OCI-LY1 (cell line): Measurements from ENCODE around the gene CCDC192.

Experiments used
- EZH2 ChIP-seq: fragments of 200-600 bp; sonication (generic), shearing (Covaris generic); IDR thresholded peaks from 2 replicates; pipeline ENCODE4 v1.8.0; 2017; ENCODE audit warnings: borderline replicate concordance, mixed run types, mild to moderate bottlenecking, antibody characterized with exemption, low read length, moderate library complexity, mixed read lengths
- TF ChIP-seq, protein P1 (sequence below): fragments of 200-600 bp; sonication (generic), shearing (Covaris generic); IDR thresholded peaks from 2 replicates; pipeline ENCODE4 v1.5.1; 2017; ENCODE audit warnings: mild to moderate bottlenecking, antibody characterized with exemption, low read length, moderate library complexity, mixed read lengths

DNA sequence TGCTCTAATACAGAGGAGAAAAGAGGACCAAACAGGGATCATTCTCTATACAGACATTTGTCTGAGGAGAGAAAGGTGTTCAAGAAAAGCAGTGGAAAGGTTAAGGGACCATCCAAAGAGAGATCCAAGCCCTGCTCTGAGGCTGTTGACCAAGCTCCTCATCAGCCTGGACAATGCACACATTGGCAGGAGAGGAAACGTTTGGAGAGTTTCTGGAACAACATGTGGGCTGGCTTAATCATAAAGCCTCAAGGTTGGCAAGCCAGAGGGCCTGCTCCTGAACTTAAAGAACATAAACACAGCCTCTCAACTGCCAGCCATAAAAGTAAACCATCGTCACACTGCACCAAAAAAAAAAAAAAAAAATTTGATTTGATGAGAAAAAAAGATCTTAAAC, 196.0 kb downstream of the CCDC192 start:
- no peak for TF ChIP-seq EZH2
- TF ChIP-seq, protein P1, sequence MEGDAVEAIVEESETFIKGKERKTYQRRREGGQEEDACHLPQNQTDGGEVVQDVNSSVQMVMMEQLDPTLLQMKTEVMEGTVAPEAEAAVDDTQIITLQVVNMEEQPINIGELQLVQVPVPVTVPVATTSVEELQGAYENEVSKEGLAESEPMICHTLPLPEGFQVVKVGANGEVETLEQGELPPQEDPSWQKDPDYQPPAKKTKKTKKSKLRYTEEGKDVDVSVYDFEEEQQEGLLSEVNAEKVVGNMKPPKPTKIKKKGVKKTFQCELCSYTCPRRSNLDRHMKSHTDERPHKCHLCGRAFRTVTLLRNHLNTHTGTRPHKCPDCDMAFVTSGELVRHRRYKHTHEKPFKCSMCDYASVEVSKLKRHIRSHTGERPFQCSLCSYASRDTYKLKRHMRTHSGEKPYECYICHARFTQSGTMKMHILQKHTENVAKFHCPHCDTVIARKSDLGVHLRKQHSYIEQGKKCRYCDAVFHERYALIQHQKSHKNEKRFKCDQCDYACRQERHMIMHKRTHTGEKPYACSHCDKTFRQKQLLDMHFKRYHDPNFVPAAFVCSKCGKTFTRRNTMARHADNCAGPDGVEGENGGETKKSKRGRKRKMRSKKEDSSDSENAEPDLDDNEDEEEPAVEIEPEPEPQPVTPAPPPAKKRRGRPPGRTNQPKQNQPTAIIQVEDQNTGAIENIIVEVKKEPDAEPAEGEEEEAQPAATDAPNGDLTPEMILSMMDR = no peak
